ACC112 (cell line): Measurements from ENCODE around the gene SULT1A4.
"Not testable (repeated sequence)": the region's sequence is repeated elsewhere in the genome, so short reads cannot be mapped to it uniquely, and the experiment has no call there.

Experiments
- H2AFZ ChIP-seq: fragments of 200-600 bp; sonication (generic); one replicate; pipeline ENCODE4 v1.6.0; 2017; ENCODE audit warnings: antibody characterized with exemption, low read length; ENCODE audit not compliant: unreplicated experiment
- H3K27ac ChIP-seq: fragments of 200-600 bp; sonication (generic); 2 replicates; pipeline ENCODE4 v1.5.1; 2014; ENCODE audit warnings: low read depth, mild to moderate bottlenecking, antibody characterized with exemption, low read length, moderate library complexity
- H3K27me3 ChIP-seq: fragments of 200-600 bp; sonication (generic); 2 replicates; pipeline ENCODE4 v1.6.1; 2014; ENCODE audit warnings: mild to moderate bottlenecking, antibody characterized with exemption, low read length, moderate library complexity, mixed read lengths; ENCODE audit not compliant: insufficient read depth
- H3K36me3 ChIP-seq: fragments of 200-600 bp; sonication (generic); 2 replicates; pipeline ENCODE4 v1.6.1; 2016; ENCODE audit warnings: mild to moderate bottlenecking, antibody characterized with exemption, low read length, moderate library complexity, mixed read lengths; ENCODE audit not compliant: insufficient read depth
- H3K4me1 ChIP-seq: fragments of 200-600 bp; sonication (generic); one replicate; pipeline ENCODE4 v1.6.1; 2016; ENCODE audit warnings: low read length, mixed read lengths; ENCODE audit not compliant: insufficient read depth, unreplicated experiment, control insufficient read depth
- H3K4me3 ChIP-seq: fragments of 200-600 bp; sonication (generic); 2 replicates; pipeline ENCODE4 v1.5.1; 2014; ENCODE audit warnings: mild to moderate bottlenecking, low read depth, low read length
- H3K79me2 ChIP-seq: fragments of 200-600 bp; sonication (generic); one replicate; pipeline ENCODE4 v1.6.0; 2016; ENCODE audit warnings: low read length; ENCODE audit not compliant: control insufficient read depth, unreplicated experiment, insufficient read depth

SULT1A4 gene

GRCh38 chr16:29467654-29468366 is 8.1 kb downstream of the SULT1A4 start:
- H3K27me3 ChIP-seq, H3K4me3 ChIP-seq, H3K36me3 ChIP-seq, H2AFZ ChIP-seq, H3K4me1 ChIP-seq, H3K79me2 ChIP-seq, H3K27ac ChIP-seq: not testable (repeated sequence)

GRCh38 chr16:29469660-29470059 is 9.9 kb downstream of the SULT1A4 start:
- not testable (repeated sequence) for H3K79me2 ChIP-seq, H3K4me3 ChIP-seq

GRCh38 chr16:29472065-29472464 is 12.4 kb downstream of the SULT1A4 start:
- H2AFZ ChIP-seq, H3K27ac ChIP-seq, H3K27me3 ChIP-seq, H3K79me2 ChIP-seq, H3K4me1 ChIP-seq, H3K4me3 ChIP-seq, H3K36me3 ChIP-seq: not testable (repeated sequence)

More at GRCh38 chr16:29469660-29470059, 9.9 kb downstream of the SULT1A4 start:
- H3K36me3 ChIP-seq, H3K27me3 ChIP-seq, H2AFZ ChIP-seq, H3K4me1 ChIP-seq: not testable (repeated sequence)
- H3K27ac ChIP-seq = peak overlapping the region; percentile 47; the same call in 1 of the 2 replicates

DNA sequence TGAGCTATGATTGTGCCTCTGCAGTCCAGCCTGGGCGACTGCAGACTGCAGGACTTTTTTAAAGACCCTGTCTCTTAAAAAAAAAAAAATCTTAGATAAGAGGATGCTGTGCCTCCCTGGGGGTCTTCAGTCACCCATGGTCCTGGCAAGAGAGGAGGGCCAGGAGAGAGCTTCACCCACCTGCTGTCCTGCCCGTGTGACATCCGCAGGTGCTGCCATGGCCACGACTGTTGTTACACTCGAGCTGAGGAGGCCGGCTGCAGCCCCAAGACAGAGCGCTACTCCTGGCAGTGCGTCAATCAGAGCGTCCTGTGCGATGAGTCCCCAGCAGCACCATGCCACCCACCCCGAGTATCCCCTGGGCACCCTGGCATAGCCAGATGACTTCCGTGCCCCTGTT is 22.6 kb downstream of the SULT1A4 start:
- H3K27me3 ChIP-seq, H3K4me3 ChIP-seq, H2AFZ ChIP-seq, H3K79me2 ChIP-seq, H3K4me1 ChIP-seq, H3K27ac ChIP-seq, H3K36me3 ChIP-seq: not testable (repeated sequence)

DNA sequence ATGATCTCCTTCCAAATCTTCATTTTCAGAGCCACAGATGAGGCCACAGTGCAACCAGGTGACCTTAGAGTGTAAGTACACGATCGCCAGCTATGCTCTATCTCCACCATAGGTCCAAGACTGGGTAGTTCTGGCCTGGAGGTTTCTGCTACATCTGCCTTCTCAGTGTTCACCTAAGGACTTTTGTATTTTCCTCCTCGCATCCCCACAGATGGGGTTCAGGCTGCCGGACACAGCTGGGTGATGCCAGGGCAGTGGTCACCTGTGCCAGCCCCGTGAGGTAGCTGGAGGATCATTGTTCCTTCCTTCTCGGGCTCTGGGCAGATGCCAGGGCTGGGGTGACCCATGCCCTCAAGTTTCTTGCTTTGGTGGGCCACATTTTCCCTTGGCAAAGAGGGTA is 46.6 kb downstream of the SULT1A4 start, which contains the start of gene NPIPB12:
NPIPB12 (minus strand) TSS at position 101 of the 400 bp plus-strand sequence.
- H3K36me3 ChIP-seq, H3K27me3 ChIP-seq, H2AFZ ChIP-seq, H3K4me1 ChIP-seq, H3K79me2 ChIP-seq, H3K4me3 ChIP-seq, H3K27ac ChIP-seq: not testable (repeated sequence)
